GM12891 (cell line): ENCODE data around the gene GALNT7.

Experiments used
- PAX5 ChIP-seq: IDR thresholded peaks from 2 replicates; pipeline ENCODE4 v1.6.1; 2011; ENCODE audit warnings: low read length, moderate library complexity, mild to moderate bottlenecking; ENCODE audit not compliant: insufficient read depth, severe bottlenecking
- POLR2A ChIP-seq: IDR thresholded peaks from 2 replicates; pipeline ENCODE4 v1.6.1; 2011; ENCODE audit warnings: low read depth, low read length, control low read depth
- POLR2AphosphoS5 ChIP-seq: IDR thresholded peaks from 2 replicates; pipeline ENCODE4 v1.6.1; 2011; ENCODE audit warnings: low read depth, low read length, control low read depth
- POU2F2 ChIP-seq: IDR thresholded peaks from 2 replicates; pipeline ENCODE4 v1.6.1; 2011; ENCODE audit warnings: low read depth, mild to moderate bottlenecking, control low read depth, low read length, moderate library complexity
- SPI1 ChIP-seq: IDR thresholded peaks from 2 replicates; pipeline ENCODE4 v1.6.1; 2011; ENCODE audit warnings: low read depth, low read length, control low read depth
- TAF1 ChIP-seq: IDR thresholded peaks from 2 replicates; pipeline ENCODE4 v1.6.1; 2011; ENCODE audit warnings: low read depth, low read length, control low read depth

DNA sequence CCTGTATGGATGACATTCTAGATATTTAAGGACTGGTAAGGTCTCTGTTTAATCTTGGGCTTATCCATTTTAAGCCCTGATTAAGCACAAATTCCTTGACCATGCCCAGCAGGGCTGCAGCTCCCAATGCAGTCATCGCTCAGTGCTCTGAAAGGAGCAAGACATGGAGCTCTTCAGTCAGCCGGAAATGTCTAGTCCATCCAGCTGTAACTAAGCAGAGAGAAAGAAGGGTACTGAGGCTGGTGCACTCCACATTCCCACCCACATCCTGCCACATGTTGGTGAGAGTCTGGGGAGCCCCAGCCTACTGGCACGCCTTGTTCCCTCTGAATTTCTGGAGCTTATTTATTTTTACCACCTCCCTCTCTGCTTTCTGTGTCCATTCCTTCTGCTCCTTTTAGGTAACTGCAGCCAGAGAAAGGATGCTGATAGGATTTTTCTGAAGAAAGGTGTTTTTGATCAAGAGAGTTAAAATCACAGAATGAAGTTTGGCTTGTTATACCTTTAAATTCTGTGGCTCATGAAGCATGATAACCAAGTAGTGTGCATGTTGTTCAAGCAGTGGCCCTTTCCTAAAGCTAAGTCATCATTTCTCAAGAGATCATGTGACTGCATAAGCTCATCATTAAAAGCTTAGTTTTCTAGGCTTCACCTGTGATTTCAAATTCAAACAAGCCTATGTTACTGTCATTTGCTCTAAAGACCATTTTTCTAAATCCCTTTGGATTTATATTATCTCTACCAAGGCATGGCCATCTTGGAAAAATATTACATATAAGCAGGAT is 74.0 kb downstream of the GALNT7 start:
- TF ChIP-seq POLR2A (no peak), POLR2AphosphoS5 (no peak), TAF1 (no peak), SPI1 (no peak), PAX5 (no peak), POU2F2 (no peak)
